Smooth muscle cell of the brain vasculature (primary cell): ENCODE data around the gene FNDC11.
"Not testable (repeated sequence)": the region's sequence is repeated elsewhere in the genome, so short reads cannot be mapped to it uniquely, and the experiment has no call there.

Experiments
- DNase-seq: peaks from one replicate; pipeline ENCODE4 v3.0.0-alpha.2; 2012; ENCODE audit warnings: low read depth, low spot score

The FNDC11 gene, protein sequence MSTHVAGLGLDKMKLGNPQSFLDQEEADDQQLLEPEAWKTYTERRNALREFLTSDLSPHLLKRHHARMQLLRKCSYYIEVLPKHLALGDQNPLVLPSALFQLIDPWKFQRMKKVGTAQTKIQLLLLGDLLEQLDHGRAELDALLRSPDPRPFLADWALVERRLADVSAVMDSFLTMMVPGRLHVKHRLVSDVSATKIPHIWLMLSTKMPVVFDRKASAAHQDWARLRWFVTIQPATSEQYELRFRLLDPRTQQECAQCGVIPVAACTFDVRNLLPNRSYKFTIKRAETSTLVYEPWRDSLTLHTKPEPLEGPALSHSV

GRCh38 chr20:63553933-63554290 lies at the start of gene FNDC11:
Gene FNDC11, plus strand, starts transcription at chr20:63554159. Its CDS starts 1,505 bp downstream, at chr20:63555664.
- no peak for DNase-seq

DNA sequence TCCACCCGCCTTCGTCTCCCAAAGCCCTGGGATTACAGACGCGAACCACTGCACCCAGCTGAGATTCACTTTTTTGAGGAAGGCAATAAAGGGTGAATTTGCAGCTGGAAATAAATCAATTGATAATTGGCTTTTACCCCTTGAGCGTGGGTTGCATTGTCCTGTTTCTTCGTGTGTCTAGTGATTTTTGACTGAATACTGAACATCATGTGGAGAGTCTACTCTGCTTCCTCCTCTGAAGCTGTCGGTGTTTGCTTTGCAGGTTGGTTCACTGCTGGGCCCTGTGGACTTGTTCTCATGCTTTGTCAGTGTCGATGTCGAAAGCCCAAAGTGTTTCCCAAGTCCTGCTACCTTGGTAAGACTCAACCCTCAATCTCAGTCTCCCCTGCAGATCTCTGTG lies 49.3 kb upstream of the FNDC11 start:
- DNase-seq: no peak

GRCh38 chr20:63505281-63505680 lies 48.7 kb upstream of the FNDC11 start:
- DNase-seq: no peak

DNA sequence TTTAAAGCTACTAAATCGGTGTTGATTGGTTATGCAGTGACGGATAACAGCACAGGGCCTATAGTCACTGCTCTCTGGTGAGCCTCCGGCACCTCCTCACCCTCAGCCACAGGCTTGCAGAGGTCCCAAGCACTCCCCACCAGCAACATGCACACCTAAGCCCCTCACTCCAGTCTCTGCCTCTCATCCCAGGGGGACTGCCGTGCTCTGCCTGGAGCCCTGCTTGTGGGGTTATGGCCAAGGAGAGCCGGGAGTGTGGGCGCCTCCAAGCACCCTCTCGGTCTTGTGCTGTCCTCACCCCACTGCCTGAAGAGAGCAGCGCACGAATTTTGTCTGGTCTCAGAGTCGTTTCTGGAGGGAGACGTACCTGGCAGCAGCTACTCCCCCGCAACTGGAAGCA lies 48.2 kb upstream of the FNDC11 start:
- DNase-seq: no peak

DNA sequence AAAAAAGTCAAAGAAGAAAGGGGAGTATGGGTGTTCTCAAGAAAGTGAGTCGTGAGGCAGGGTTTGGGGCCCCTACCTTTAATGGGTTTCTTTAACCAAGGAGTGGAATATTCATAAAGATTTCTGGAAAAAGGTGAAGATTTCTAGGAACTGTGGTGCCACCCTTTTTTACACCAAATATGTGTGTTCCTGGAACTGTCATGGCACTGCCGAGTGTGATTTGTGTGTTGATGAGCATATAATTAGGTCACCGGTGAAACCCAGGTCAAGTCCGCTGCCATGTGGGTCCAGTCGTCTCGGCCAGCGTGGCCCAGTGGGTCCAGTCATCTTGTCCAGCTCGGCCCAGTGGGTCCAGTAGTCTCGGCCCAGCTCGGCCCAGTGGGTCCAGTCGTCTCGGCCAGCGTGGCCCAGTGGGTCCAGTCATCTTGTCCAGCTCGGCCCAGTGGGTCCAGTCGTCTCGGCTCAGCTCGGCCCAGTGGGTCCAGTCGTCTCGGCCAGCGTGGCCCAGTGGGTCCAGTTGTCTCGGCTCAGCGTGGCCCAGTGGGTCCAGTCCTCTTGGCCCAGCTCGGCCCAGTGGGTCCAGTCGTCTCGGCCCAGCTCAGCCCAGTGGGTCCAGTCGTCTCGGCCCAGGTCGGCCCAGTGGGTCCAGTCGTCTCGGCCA lies 46.7 kb upstream of the FNDC11 start:
- no peak for DNase-seq

- DNase-seq: no peak
Measured at GRCh38 chr20:63508072-63508768, 45.7 kb upstream of the FNDC11 start.

DNA sequence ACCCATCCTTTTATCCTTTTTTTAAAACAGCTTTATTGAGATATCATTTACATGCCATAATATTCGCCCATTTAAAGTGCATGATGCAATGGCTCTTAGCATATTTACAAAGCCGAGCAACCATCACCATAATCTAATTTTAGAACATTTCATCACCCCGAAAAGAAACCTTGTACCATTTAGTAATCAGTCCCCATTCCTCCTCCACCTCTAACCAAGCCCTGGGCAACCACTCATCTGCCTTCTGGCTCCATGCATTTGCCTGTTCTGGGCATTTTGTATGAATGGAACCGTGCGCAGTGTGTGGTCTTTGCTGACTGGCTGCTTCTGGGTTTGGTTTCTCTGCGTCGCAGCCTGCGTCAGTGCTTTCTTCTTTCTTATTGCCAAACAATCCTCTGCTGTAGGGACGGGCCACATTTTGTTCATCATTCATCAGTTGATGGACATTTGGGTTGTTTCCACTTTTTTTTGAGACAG lies 44.8 kb upstream of the FNDC11 start:
- DNase-seq: no peak

DNA sequence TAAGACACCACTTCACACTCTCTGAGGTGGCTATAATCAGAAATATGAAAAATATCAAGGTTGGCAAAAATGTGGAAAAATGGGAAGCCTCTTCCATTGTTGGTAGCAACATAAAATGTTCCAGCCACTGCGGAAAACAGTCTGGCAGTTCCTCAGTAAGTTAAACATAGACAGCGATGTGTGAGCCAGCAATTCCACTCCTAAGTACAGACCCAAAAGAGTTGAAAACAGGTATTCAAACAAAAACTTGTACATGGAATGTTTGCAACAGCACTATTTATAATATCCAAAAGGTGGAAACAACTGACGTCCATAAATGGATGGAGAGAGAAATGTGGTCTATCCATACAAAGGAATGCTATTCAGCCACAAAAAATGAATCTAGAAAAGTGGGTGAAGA lies 40.8 kb upstream of the FNDC11 start:
- DNase-seq: no peak

- not testable (repeated sequence) for DNase-seq
Measured at GRCh38 chr20:63514520-63514919, 39.4 kb upstream of the FNDC11 start.

GRCh38 chr20:63517376-63518309 lies 36.3 kb upstream of the FNDC11 start:
- no peak for DNase-seq

DNA sequence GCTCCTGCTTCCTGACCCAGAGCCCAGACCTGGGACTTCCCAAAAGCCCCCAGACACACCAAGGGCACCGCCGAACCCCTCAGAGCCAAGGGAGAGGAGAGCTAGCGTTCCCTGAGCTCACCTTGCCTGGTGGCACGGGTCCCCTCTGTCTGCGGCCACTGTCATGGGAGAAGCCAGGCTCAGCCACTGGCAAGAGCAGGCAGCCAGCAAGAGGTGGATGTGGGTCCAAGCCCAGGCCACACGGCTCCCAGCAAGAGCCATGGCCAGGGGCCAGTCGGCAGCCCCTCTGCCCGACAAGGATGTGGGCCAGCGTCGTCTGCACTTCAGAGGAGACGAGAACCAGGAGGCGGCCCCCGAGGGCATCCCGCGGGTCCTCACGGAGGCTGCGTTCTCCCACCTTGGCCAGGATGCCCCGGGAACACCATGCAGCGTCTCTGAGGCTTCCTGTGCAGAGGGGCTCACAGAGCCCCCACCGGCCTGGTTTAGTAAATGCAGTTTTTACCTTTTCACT lies 35.6 kb upstream of the FNDC11 start:
- DNase-seq: no peak

GRCh38 chr20:63518946-63519667 lies 34.9 kb upstream of the FNDC11 start:
- DNase-seq: no peak

DNA sequence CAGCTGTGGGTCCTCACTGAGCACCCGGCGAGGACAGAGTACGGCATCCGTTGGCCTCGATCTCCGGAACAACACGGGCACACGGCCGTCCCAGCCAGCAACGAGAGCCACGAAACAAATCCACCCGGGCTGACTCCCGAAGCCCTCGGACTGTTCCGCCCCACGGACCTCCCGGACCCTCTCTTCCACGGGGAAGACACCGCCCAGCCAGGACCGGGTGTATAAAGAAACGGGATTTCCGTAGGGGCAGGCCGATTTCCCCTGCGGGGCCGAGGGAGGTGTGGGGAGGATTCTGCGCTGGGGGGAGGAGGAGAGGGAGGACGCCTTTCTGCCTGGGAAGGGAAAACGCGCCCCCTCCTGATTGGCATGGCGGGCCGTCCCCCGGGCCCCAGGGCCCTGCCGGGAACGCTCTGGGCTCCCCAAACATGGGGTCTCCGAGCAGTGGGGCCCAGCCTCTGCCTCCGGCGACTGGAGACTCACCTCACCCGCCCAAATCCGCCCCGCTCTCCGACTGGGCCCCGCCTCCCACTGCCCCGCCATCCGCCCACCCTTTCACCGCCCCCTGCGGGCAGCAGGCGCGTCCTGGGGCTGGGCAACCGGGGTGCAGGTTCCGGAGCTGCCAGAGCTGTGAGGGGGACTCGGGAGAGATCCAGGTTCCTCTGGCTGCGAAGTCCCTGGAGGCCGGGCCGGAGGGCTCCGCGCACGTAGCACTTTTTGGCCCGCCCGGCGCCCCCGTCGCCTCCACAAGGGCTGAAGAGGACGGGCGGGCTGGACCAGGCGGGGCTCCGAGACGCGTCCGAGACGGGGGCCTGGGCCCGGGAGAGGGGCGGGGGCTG lies 34.1 kb upstream of the FNDC11 start:
- no peak for DNase-seq

- DNase-seq: peak; percentile 53
Measured at GRCh38 chr20:63520504-63520933, 33.4 kb upstream of the FNDC11 start, which contains the start of gene PPDPF. Gene PPDPF, plus strand, starts transcription at chr20:63520765. Its CDS starts 544 bp downstream, at chr20:63521309.

- DNase-seq: no peak
Measured at GRCh38 chr20:63520934-63521601, 32.9 kb upstream of the FNDC11 start.

DNA sequence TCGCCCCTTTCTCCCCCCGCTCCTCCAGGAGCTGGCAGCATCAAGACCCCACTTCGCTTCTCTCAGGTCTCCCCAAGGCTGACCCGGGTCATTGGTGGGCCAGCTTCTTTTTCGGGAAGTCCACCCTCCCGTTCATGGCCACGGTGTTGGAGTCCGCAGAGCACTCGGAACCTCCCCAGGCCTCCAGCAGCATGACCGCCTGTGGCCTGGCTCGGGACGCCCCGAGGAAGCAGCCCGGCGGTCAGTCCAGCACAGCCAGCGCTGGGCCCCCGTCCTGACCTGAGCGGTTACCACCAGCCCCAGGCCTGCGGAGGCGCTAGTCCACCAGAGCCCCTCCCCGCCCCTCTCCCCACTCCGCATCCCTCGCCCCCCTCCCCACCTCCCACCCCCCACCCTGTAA lies 32.4 kb upstream of the FNDC11 start:
- no peak for DNase-seq

GRCh38 chr20:63522091-63522868 lies 31.7 kb upstream of the FNDC11 start:
- DNase-seq: no peak

- no peak for DNase-seq
Measured at GRCh38 chr20:63522981-63523611, 30.9 kb upstream of the FNDC11 start.
